ENCODE measurements around the gene EML5.

Gene EML5

GRCh38 chr14:88669346-88669745 lies 123.4 kb downstream of the EML5 start (continued):
- TF ChIP-seq ZNF140 (tag by site-specific recombination; IDR thresholded peaks at IDR 0.05) (no peak), ZNF280C (tag by site-specific recombination; IDR thresholded peaks at IDR 0.05) (no peak), ZFP69B (tag by site-specific recombination; IDR thresholded peaks at IDR 0.05) (no peak), ZBTB49 (tag by site-specific recombination; IDR thresholded peaks at IDR 0.05; ENCODE audit: low read depth) (no peak), ZNF792 (tag by site-specific recombination; IDR thresholded peaks at IDR 0.05) (no peak), ZNF658 (tag by site-specific recombination; IDR thresholded peaks at IDR 0.05) (no peak), ZBTB10 (tag by site-specific recombination; IDR thresholded peaks at IDR 0.05) (no peak), ZNF423 (tag by site-specific recombination; IDR thresholded peaks at IDR 0.05) (no peak)

GRCh38 chr14:88668448-88669116 lies 124.2 kb downstream of the EML5 start:
- Histone ChIP-seq H3K9me3 (ENCODE audit: control insufficient read depth, insufficient read depth, low read depth, low read length) (no peaks in the 10 kb centered on the region), H3K27ac (ENCODE audit: extremely low read depth, low read depth, low read length) (no peak overlapping the region), H3K36me3 (ENCODE audit: control insufficient read depth in 2 of 2, insufficient read depth in 1 of 2, low read length in 2 of 2) (no peaks in the 10 kb centered on the region), H3K4me3 (ENCODE audit: low read depth, low read length) (no peak overlapping the region), H3K4me1 (ENCODE audit: control insufficient read depth, insufficient read depth, low read length) (no peaks in the 10 kb centered on the region)
- ChIA-PET CTCF (interaction anchor here (0.7 to 3.2 kb wide), 9 partner anchors 12 to 1245 kb away, joined by 3 to 25 read pairs (median 4); no protein-coding TSS in a partner anchor), POLR2A (no interaction called here)
- TF ChIP-seq ZBTB20 (tag by site-specific recombination; IDR thresholded peaks at IDR 0.05) = no peak
- TF ChIP-seq KLF7 (tag by site-specific recombination; IDR thresholded peaks at IDR 0.05; ENCODE audit: borderline replicate concordance) = no peak
- TF ChIP-seq MZF1 (tag by site-specific recombination; IDR thresholded peaks at IDR 0.05; ENCODE audit: borderline replicate concordance) = no peak
- TF ChIP-seq ZNF324 (tag by site-specific recombination; IDR thresholded peaks at IDR 0.05) = no peak
- TF ChIP-seq ZNF366 (tag by site-specific recombination; conservative IDR thresholded peaks at IDR 0.05) = no peak
- no peak for TF ChIP-seq ZNF830 (tag by site-specific recombination; IDR thresholded peaks at IDR 0.05; ENCODE audit: low read depth)
- no peak for TF ChIP-seq KLF10 (tag by site-specific recombination; IDR thresholded peaks at IDR 0.05)
- no peak for TF ChIP-seq TSHZ1 (tag by site-specific recombination; IDR thresholded peaks at IDR 0.05; ENCODE audit: borderline replicate concordance)
- no peak for TF ChIP-seq ZBTB10 (tag by site-specific recombination; IDR thresholded peaks at IDR 0.05)
- TF ChIP-seq SP7 (tag by site-specific recombination; IDR thresholded peaks at IDR 0.05) = no peak
- no peak for TF ChIP-seq ZNF549 (tag by site-specific recombination; IDR thresholded peaks at IDR 0.05)
- TF ChIP-seq ZFHX2 (tag by site-specific recombination; conservative IDR thresholded peaks at IDR 0.05) = no peak
- no peak for TF ChIP-seq GLI4 (tag by site-specific recombination; IDR thresholded peaks at IDR 0.05)
- no peak for TF ChIP-seq ZNF596 (tag by site-specific recombination; IDR thresholded peaks at IDR 0.05)

Data from HEK293 (cell line).